T-helper 9 cell (primary cell): ENCODE data around the gene TMEM132D.
"Not testable (repeated sequence)": the region's sequence is repeated elsewhere in the genome, so short reads cannot be mapped to it uniquely, and the experiment has no call there.

Source experiments
- DNase-seq: peaks from one replicate; pipeline ENCODE4 v3.0.0-alpha.2; 2020

Gene TMEM132D

DNA sequence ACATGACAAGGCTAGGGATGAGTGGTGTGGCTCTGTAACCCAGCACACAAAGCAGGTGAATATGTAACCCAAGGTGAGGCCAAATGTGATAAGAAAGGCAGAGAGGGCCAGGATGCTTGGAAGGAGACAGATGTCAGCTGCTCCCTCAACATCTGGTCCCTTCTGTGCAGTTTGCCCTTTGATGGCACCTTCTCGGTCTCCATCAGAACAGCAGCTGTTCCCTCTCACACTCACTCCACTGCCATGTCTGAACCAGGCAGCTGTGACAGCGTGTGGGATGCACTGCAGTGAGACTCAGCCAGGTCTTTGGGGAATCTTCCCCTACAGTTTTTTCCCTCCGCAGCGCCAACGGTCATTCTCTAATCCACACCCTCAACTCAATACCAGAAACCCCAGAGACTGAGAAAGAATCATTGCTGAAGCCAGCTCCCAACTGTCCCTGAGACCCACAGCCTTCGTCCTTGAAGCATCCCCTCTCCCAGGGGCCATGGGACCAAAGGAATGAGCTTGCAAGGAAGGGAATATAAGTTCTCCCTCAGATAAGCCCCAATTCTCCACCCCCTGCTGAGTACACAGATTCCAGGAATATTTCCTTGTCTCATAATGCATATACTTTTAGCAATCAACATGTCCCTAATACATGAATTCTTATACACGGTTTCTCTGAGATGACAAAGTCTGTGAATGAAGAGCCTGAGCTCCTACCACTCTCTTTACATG, 820.5 kb downstream of the TMEM132D start:
- no peak for DNase-seq

DNA sequence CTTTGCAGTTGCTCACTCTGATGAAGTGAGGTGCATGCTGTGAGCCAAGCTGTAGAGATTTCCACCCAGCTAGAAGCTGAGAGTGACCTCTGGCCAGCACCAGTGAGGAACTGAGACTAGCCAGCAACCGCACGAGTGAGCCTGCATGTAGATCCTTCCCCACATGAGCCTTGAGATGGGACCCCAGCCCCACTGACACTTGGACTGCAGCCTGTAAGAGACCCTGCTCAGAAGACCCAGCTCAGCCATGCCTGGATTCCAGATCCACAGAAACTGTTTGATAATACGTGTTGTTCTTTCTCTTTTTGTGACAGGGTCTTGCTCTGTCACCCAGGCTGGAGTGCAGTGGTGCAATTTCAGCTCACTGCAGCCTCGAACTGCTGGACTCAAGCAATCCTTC, 821.4 kb downstream of the TMEM132D start:
- DNase-seq: no peak

DNA sequence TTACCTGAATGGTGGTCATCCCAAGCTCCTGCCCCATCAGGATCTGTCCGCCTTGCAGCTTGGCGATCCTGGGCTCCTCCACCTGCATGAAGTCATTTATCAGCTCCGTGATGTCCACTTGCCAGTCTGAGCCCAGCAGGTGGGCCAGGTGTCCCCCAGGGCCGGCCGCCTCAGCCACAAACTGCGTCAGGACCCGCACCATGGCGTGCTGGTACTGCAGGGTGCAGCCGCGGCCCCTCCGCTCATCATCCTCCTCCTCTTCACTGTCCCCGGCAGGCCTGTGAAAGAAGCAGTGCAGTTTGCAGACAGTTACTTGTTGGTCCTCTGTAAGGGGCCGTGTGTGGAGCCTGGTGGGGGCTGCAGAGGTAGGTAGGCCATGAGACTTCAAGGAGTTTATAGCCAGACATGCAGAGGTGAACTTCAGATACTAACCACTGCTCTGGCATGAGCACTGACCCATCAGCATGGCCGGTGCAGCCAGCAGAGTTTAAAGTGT, 822.0 kb downstream of the TMEM132D start:
- DNase-seq: no peak

DNA sequence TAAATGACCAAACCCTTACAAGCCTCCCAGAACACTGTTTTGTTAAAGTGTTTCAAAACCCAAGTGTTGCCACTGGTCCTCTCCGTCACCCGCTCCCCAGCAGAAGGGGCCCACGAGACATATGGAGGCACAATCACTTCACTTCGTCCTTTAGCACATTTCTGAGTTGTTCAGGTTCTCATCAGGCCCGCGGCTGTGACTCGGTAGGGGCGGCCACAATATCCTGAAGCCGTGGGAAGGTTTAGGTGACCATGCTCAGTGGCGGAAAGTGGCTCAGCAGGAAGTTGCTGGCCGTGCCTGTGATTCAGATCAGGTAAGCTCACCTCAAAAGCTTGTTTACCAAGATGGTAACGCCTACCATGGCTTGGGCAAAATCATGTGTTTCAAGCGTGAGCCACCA, 823.0 kb downstream of the TMEM132D start:
- DNase-seq: no peak

DNA sequence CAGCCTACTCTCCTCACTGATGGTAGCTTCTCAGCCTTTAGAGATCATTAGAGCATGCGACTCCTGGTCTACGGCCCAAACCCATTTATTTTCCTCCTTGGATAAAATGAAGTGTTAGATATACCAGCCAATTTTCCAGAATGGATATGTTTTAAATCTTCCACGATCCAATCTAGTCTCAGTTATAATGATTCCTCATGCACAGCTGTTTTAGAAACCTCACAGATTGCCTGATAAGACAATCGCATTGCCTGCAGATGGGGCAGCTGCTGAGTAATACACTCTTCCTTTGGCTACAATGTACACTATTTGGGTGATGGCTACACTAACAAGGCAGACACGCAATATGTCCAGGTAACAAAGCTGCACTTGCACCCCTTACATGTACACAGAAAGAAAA, 823.4 kb downstream of the TMEM132D start:
- no peak for DNase-seq

DNA sequence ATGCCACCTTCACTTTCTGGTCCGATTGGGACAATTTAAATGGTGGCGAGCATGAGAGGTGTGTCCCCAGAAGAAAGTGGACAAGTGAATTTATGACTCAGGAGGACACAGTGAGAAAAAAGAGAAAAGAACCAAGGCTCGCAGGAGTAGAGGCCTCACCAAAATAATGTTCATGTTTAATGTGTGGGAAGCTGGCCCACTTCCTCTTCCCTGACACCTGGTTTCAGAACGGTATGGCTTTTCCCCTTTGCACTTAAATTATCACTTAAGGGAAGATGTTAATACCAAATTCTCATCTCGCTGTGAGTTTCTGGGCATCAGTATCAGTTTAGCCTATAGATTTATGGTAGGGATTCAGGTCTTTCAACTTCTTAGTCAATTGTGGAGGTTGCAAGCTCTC, 824.1 kb downstream of the TMEM132D start:
- DNase-seq: no peak

DNA sequence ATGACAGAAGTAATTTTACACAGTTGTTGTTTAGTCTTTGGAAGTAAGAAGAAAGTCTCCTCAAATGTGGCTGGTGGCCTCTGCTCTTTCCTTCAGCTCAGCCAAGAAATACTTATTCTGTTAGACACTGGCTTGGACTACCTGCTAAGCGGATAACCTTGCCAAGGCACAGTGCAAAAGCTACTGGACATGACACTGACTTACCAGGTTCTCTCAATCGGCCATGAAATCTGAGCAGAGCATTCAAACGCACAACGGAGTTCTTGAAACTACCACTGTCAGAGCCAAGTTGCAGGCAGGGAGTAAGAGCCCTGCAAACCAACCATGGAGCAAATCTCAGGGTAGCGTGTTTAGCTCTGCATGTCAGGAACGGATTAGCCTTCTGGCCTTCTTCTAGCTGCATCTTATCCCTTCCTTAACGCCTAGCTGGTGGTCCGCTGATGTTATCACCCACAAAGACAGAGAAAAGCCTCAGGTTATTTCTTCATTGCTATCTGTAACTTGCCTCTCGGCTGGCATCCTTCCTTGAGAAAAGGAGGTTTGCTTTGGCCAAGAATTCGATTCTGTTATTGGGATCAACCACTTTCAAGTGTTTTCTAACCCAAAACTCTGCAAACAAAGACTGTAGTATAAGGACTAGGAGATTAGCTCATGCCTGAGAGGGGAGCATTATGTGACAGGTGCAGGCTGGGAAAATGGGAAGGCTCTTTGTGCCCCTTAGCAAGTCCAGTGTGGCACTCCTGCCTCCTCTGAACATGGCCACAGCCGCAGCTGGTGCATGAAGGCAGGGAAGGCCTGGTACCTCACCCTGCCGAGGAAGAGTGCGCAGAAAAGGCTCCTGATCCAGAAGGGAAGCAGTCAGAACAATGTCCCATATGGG, 827.1 kb downstream of the TMEM132D start:
- no peak for DNase-seq

DNA sequence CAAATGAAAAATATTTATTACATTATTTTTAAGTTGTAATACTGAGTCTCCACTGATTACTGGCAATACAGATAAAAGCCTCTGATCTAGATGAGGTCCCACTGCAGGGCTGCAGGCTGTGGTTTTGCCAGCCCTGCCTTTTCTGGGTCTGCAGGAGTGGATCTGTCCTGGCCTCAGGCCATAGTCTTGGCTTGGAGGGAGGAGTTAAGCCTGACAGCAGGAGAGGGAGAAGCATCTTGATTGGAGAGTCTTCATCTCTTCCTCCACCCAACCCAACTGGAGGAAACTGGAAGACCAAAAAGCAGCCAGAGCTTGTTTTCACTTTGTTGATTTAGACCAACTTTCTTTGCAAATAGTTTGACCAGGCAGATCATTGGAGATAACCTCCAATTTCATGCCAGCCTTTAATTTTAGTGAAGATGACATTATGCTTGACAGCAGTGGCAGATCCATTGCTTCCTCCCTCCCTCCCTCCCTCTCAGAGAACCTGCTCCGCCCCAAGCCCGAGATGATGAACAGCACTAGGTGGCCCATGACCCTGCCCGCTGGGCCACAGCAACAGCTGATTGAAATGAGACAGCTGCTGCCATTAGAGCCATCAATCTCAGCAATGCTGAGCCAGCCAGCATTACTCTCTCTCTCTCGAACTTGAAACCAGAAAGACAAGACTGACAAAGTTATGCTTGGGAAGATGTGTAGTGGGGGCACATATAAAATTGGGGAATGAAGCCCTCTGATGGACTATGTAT, 828.2 kb downstream of the TMEM132D start:
- DNase-seq: no peak

DNA sequence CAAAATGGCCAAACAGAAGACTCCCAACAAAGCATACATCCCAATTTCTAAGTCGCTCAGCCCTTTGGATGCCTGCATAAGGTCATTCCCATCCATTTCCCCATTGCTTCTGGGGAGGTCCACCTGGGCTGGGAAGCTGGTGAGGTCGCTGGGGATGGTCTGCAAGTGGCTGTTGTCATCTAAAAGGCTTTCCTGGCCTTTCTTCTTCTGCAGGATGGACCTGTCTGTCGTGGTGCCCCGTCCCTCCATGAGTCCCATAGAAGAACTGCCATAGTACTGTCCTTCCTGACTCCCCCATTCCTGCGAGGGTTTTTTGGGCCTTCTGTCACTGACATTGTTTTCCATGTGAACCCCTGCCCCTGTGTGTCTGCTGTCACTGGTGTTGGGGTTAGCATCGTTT, 829.4 kb downstream of the TMEM132D start:
- no peak for DNase-seq

DNA sequence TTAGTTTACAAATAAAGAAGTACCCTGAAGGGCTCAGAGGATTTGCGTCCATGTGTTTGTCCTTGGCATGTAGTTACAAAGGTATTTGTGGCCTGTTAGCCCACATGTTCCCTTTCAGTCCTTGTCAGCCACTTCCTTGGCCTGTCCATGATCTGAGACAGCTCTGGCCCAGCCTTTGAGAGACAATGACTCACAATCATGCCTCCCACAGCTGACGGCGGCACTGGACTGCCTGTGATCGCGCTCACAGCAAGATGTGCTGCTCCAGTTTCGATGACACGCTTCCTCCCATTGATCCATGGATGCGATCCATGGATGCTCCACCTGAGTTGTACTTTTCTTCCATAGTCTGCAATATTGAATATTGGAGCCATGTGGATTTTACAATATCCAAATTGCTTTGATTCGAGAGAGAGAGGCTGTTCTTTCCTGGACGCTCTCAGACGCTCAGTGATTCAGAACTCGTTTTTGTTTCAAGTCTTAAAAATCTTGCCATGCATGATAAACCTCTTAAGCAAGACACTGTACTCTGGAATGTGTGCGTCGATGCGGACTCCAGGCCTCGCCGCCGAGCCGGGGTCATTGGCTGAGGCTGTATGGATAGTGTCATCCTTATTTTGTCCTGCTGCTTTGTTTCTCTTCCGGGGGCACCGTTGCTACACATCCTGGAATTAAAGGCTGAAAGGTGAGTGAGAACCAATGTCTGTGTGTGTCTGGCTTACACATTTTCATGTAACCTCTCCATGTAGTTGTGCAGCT, 830.5 kb downstream of the TMEM132D start:
- no peak for DNase-seq

DNA sequence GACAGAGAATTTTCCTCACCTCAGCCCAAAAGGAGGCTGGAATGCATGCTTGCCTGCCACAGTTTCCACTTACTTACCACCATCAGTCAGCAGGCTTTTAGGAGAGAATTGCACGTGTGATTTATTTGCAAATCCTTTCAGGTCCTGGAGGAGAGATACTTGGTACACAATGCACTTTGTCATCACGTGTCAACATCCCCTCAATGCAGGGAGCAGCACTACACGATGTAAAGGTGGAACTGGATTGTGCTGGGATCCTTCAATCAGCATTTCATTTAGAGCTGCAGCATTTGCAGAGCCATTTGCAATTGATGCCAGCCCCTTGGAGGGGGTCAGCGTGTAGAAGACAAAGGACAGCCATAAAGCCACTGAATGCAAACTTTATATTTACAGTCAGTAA, 832.5 kb downstream of the TMEM132D start:
- DNase-seq: no peak

DNA sequence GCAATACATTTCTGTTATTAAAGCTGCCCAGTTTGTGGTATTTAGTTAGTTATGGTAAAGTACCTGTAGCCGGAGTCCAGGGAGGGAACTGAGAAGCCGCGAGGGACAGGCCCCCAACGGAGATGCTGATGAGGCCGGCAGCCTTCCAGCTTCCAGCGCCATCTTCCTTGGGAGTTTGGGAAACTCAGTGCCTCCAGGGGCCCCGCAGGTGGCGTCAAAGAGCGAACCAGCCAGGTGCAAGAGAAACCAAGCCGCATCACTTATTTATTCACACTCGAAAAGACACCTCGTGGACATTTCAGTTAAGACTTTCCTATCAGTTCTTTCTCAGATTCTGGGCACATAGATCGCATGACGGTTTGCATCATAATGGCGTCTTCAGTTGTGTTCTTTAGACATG, 833.9 kb downstream of the TMEM132D start:
- no peak for DNase-seq

DNA sequence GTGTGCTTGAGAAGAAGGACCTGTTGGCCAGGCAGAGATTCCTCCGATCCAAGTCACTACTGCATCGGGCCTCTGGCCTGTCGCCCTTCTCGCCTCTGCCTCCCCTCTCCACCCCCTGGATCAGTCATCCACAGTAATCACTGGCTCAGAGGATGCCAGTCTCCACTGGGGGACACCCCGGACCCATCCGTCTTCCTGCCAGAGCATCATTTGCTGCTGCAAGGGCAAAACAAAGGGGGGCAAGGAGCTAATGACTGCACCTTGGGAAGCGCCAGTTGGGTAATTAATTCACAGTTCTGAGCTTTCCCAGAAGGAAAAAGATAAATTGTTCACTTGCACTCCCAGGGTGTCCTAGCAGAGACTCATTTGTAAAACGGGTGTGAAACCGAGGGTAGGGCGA, 835.1 kb downstream of the TMEM132D start:
- DNase-seq: no peak

DNA sequence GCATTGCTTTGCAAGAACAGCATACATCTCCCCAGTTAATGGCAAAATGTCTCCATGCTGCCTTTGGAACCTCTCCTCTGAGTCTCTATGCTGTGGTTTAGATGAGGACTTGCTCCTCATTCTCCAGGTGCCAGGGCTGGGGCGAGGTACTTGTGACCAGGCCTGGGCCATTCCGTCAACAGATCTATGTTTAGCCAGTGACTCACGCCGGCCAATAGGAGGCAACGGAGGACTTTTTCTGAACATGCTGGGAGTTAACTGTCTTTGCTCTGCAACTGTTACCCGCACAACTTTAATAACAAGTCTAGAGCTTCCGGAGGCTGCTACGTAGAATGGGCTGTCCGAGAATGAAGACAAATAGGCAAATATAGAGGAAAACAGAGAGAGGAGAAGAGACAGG, 836.3 kb downstream of the TMEM132D start:
- DNase-seq: no peak

DNA sequence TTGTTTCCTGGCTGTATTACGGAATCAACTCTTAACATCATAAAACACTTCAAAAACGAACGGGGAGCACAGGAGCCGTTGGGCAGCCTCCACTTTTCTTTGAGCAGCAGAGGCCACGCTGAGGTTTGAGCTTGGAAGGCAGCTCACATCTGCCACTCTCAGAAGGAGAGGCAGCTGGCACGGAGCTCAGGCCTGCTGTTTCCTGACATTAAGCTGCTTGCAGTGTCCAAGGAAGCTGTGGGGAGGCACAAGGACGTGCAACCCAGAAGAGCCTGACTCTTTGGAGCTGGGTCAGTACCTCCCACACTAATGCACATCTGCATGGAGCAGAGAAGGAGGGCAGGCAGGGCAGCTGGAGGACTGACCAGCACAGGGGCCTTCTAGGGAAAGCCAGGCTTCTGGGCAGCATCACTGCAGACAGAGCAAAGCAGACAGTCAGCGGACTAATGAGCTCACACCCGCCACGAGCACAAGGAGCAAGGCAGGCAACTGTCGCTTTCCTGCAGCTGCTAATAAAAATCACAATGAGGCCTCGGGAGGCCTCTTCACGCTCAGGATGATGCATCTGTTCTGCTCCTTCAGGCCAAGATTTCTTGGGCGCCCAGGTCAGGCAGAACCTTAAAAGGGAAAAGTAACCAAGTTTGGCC, 839.5 kb downstream of the TMEM132D start:
- DNase-seq: no peak

DNA sequence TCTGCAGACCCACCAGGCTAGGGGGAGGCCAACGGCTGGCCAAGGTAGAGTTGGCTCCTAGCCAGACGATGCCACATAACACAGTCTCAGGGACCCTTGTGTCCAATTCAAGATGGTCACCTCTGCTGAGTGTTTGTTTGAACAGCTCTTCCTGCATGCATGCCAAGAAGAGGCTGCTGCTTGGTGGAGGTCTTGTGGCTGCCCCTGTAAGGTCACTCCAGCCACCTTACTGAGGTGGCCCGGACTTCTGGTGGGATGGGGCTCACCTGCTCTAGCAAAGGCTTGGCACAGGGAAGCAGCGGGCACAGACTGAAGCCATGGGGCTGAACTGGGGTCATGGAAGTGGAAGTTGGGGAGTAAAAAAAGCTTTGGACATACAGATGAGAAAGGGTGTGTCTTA, 840.2 kb downstream of the TMEM132D start:
- no peak for DNase-seq

DNA sequence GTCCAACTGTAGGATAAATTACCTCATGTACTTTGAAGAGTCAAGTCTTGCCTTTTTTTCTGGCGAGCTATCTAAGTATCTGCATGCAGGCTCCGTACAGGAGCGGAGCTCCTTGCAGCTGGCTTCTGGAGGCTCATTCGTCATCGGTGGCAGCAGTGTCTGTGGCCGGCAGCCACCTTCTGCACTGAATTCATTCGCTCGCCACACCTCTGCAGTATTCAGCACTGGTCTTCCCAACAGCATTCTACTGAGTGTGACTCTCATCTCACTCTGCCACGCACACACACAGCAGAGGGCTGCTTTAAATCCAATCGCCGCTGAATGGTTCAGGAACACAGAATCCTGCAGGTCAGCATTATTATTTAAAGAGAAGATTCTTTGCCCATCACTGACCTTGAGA, 850.6 kb downstream of the TMEM132D start:
- no peak for DNase-seq

DNA sequence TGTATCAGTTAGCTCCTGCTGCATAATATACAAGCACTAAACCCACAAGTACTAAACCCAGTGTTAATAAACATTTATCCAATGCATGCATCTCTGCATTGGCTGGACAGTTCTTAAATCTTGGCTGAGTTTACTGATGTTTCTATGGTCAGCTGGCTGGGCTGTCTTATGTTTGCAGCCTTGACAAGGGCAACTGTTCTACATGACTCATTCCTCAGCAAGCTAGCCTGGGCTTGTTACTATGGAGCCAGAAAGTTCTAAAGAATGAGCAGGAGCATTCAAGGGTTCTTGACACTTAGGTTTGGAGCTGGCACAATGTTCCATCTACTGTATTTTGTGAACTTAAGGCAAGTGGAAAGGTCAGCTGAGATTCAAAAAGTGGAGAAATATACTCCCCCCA, 851.5 kb downstream of the TMEM132D start:
- DNase-seq: no peak

DNA sequence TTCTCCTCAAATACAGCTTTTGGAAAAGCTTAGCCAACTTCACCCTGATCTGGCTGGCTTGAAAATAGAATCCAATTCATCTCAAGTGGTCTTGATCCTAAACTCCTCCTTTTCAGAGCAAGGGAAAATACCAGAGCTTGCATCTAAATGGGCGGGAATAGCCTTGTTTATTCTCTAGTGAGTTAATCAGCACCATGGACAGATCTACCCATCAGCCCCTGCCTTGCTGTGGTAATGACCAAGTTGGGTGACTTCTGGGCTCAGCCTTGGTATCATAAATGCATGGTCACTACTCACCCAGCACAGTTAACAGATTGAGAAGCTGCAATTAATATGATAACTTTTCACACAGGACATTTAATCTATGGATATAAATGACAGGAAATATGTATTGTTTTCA, 853.9 kb downstream of the TMEM132D start:
- DNase-seq: no peak

DNA sequence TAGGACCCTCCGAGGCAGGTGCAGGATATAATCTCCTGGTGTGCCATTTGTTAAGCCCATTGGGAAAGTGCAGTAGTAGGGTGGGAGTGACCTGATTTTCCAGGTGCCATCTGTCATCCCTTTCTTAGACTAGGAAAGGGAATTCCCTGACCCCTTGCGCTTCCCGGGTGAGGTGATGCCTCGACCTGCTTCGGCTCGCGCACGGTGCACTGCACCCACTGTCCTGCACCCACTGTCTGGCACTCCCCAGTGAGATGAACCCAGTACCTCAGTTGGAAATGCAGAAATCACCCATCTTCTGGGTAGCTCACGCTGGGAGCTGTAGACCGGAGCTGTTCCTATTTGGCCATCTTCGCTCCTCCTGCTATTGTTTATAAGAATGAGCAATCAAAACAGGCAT, 860.5 kb downstream of the TMEM132D start:
- DNase-seq: not testable (repeated sequence)

DNA sequence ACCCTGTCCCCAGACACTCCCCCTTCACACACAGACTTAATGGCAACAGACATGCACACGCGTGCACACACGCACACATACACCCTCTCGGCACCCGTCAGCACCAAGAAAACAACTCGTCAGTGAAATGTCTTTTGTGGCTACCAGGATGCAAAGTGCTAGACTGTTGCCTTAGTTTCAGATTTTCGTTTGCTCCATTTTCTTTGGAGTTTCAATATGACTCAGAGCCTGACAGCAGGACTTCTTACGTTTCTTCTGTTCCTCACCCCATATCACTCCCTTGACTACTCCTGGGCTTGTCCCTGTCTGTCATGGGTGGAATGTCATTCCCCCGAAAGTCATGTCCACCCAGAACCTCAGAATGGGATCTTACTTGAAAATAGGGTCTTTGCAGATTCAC, 867.7 kb downstream of the TMEM132D start:
- no peak for DNase-seq
